GM23248 (cell line): ENCODE data around the gene BATF.

Experiments
- EZH2 ChIP-seq: fragments of 200-600 bp; sonication (generic); IDR thresholded peaks from 2 replicates; pipeline ENCODE4 v1.6.1; 2018; ENCODE audit warnings: antibody characterized with exemption, mild to moderate bottlenecking; ENCODE audit not compliant: insufficient read depth, poor library complexity, severe bottlenecking
- EZH2phosphoT487 ChIP-seq: fragments of 200-600 bp; sonication (generic); IDR thresholded peaks from 2 replicates; pipeline ENCODE4 v1.6.1; 2018; ENCODE audit warnings: antibody characterized with exemption, moderate library complexity, mild to moderate bottlenecking, low read depth; ENCODE audit not compliant: insufficient read depth

GRCh38 chr14:75539162-75539560 lies 16.9 kb downstream of the BATF start:
- TF ChIP-seq EZH2phosphoT487 (no peak), EZH2 (no peak)
